GM19099 (cell line): ENCODE measurements around the gene TOR2A.

Experiments used
- POLR2A ChIP-seq: IDR thresholded peaks from 3 replicates; pipeline ENCODE4 v1.6.1; 2011; ENCODE audit warnings: low read depth; ENCODE audit not compliant: insufficient read length; ENCODE audit errors: extremely low read depth

The TOR2A gene

DNA sequence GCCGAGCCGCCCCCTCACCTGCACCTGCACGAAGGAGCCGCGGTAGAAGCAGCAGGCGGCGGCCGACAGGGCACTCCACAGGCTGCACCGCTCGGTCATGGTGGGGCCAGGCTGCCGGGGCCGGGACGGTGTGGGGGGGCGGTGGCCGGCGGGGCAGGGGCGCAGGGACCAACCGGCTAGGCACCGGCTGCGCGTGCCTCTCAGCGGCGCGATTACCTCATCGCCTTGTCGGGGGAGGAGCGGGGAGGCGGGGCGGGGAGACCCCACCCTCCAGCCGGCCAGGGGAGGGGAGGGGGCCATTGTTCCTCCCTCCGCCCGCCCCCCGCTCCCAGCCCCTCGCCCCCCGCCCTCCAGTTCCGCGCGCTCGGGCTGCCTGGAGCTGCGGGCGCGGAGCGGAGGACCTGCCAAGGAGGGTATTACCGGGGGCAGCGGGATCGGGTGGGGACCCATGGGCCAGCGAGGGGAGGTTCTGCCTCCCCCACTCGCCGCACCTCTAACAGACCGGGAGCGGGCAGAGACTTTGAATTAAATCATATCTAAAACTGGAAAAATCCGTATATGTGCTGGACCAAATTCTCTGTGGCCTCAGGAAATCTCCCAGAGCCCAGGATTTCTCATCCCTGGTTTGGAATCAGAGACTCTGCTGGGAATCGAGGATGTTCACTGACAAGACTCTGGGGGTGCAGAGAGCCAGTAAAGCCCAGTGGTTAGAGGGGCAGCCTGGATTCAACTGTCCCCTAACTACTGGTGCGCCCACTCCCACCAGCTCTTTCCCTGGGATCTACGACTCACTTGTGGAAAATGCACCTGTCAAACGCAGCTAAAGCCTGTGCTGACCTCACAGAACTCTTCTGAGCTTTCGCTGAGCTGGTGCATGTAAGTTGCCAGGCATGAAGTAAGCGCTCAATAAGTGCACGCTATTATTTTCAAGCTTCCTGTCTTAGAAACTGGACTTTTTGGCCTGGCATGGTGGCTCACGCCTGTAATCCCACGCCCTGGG, 20.3 kb upstream of the TOR2A start:
- TF ChIP-seq POLR2A = no peak

DNA sequence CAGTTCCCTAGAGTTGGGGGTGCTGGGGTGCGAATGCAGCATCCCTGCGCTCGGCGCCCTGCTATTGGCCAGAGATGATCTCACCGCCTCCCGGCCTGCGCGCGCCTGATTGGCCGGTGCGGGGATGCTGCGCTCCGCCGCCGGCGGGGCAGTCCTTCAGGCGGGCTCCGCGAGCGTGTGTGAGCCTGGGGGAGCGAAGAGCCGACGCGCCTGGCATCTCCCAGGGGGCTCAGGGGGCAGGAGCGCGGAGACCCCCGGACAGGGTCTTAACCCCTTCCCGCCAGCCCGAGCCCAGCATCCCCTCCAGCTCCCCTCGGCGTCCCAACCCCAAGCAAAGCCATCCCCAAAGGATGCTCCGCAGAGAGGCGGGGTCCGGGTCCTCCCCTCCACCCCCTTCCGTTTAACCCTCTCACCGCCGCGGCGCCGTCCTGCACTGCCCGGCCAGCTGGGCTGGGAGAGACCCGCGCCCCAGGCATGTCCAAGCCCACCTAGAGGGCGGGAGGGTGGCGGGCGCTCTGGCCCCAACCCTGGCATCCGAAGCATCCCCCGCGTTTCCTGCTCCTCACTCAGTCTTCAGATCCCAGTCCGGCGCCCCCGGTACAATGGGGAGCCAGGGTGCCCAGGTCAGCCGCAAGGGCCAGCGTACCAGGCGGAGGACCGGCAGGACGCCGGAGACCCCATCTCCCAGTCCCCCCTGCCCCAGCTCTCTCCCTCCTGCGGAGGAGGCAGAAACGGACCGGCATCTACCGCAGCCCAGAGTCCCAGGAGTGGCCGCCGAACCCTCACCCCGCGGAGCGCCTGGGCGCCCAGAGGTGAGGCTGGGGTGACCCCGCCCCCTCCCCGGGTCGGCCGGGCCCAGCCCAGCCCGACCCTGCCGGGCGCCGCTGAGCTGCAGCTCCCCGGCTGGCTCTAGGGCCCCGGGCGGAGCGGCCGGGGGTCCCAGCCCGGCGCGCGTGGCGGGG, 19.3 kb upstream of the TOR2A start:
- TF ChIP-seq POLR2A = no peak

DNA sequence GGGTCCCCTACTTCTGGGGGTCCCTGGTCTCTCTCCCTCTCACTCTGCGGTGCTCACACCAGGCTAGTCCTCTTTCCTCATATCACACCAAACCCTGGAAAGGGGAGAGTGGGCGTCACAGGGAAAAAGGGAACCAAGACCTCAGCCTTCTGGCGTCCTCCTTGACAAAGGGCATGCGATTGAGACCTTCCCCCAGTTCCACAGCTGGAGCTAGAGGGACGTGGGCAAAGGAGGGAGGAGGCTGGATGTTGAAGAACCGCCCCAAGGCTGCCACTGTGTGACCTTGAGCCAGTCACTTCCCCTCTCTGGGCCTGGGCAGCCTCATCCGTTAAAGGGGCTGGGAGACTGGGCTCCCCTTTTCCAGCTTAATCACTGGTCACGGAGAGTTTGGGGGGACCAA, 18.5 kb upstream of the TOR2A start:
- TF ChIP-seq POLR2A = no peak

DNA sequence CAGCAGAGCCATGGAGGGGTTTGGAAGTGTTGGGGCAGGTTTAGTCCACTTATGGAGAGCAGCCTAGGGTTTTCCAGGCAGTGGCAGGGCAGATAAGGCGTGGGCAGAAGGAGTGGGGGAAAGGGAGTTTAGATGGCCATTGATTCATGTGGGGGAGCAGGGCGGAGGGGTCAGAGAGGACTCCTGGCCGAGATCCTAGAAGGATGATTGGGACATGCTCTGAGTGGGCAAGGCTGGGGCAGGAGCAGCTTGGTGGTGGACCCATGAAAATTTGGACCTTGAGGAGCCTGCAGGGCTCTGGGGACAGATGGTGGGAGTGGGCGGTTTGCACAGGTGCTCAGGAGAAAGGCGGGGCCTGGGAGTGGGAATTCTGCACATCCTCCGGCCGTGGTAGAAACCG, 18.1 kb upstream of the TOR2A start:
- TF ChIP-seq POLR2A = no peak

DNA sequence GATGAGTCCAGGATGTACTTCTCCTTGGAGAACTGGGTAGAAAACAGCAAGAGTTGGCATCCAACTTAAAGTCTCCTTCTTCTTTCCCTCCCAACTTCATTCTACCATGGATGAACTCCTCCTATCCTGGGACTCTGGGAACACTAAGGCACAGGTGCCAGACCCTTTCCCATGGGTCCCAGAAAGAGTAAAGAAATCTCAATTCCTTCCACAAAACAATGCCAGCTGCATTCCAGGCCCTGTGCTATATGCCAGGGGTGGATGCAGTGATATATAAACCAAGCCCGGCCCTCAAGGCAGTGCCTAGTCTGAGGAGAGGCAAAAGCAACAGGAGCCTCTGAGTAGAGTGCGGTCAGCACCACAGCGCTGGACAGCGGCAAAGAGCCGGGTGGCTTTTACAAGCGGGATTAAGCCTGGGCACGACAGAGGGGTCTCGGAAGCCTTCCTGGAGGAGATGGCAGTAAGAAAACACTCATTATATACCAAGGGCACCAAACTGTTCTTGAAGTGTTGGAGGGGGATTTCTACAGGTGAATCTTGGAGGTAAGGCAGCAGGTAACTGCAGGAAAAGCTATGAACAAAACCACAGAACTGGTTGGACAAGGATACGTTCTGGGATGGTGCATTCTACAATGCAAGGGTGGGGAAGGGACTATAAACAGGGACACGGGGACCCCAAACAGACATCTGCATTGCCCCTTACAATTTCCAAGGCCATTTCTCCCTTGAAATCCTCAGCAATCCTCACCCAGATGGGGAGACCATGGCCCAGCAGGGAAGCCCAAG, 16.4 kb upstream of the TOR2A start:
- no peak for TF ChIP-seq POLR2A

DNA sequence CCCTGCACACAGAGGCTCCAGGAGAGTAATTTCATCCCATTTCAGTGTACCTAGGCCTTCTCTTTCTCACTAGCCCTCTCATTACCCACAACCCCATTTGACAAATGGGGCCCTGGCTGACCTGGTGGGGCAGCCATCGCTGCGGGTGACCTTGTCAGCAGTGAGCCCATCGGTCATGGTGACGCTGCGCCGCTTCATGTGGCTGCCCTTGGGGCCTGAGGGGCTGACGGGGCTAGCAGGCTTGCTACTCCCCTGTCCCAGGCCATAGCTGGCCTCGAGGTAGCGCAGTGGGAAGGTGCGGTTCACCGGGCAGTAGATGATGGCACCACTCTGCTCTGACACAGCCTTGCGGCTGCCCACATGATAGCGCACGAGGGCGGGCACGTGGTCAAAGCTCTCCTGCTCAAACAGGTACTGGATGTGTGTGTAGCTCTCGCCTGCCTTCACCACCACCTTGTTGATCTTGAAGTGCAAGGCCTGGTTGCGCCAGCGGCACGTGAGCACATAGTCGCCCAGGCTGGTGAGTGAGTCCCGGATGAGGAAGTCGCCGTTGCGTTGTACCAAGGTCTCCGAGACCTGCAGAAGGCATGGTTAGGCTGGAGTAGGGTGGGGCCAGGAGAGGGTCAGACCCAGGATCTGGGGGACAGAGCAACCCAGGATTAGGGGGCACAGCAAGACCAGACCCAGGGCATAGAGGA, 14.1 kb upstream of the TOR2A start:
- no peak for TF ChIP-seq POLR2A

DNA sequence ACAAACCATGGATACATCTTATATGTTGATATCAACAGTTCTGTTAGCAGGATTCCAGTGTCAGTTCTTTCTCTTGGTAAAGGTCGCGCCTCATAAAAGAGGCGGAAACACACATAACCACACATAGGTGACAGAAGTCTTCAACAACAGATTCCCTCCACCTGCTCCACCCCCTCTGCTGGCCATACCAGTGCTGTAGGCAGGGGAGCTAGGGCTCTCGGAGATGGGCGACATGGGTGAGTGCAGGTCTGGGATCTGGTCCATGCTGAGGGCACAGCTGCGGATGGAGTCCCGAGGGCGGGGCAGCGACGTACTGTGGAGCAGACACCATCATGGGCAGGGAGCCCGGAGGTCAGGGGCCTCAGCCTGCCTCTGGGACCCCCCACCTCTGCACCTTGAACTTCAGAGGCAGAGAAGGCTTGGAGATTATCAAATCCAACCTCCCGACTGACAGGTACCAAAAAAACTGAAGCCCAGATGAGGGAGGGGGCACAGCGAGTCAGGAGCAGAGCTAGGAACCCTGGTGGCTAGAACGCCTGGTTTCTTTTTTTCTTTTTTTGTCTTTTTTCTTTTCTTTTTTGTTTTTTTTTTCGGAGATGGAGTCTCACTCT, 12.0 kb upstream of the TOR2A start:
- TF ChIP-seq POLR2A = no peak

DNA sequence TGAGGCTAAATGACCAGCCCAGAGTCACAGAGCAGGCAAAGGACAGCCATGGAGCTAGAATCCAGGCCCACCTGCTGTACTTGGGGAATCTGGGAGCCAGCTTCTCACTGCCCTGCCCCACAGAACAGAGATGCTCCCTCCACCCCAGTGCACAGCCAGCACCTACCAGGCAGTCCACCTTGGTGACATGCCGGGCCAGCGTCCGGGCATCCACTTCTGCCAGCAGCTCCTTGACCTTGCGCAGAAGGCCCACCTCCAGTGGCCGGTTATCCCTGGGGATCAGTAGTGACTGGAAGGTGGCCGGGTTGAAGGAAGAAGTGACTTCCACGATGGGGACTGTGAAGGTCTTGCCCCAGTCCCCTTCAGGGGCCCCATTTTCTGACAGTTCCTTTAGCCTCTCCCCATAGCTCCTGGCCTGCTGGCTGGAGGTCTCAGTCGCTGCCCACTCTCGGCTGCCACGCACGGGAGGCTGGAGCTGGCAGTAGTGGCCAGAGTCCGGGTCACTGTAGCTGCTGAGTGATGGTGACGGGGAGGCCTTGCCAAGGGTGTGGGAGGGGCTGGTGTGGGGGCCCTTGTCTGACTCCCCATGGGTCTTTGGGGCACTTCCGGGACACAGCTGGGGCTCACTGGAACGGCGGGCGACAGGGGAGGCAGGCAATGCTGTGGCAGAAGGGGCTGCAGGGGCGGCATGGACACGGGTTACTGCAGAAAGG, 9.5 kb upstream of the TOR2A start:
- no peak for TF ChIP-seq POLR2A

DNA sequence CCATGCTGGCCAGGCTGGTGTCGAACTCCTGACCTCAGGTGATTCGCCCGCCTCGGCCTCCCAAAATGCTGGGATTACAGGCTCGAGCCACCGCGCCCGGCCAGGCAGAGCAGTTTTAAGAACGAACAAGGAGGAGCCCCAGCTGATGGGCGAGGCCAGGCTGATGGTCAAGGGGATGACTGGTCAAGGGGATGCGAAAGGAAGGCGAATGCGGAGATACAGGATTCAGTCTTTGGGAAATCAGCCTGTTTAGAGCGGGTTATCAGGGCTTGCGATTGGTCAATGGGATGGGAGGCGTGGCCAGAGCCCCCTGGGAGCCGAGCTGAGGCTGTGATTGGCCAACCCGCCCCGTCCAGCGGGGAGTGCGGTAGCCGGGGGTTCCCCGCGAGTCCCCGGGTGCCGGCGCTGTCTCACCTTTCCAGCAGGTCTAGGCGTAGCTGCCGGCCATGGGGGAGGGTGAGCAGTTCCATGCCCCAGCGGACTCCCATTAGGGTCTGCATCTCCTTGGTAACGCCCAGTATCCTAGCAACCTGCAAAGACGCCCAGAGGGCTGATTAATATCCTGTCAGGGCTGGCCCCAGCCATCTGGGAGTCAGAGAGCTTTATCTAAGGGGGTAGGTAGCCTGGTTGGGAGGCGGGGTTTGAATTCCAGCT, 7.5 kb upstream of the TOR2A start:
- no peak for TF ChIP-seq POLR2A

DNA sequence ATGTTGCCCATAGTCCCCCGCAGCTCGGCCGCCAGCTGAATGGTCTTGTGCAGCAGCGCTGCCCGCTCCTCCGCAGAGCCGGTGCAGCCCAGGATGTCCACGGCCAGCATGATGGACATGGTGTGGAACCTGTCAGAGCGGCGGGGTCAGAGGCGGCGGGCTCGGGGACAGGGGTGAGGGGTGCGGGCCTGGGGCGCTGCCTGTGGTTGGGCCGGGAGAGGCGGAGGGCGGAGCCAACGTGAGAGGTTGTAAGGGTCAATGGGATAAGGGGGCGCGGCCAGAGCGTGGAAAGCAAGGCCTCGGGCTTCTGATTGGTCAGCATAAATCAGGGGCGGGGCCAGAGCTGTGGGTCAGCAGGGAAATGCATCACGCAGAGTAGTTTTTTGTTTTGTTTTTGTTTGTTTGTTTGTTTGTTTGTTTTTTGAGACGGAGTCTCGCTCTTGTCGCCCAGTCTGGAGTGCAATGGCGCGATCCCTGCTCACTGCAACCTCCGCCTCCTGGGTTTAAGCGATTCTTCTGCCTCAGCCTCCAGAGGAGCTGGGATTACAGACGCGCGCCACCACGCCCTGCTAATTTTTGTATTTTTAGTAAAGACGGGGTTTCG, 6.8 kb upstream of the TOR2A start:
- no peak for TF ChIP-seq POLR2A

DNA sequence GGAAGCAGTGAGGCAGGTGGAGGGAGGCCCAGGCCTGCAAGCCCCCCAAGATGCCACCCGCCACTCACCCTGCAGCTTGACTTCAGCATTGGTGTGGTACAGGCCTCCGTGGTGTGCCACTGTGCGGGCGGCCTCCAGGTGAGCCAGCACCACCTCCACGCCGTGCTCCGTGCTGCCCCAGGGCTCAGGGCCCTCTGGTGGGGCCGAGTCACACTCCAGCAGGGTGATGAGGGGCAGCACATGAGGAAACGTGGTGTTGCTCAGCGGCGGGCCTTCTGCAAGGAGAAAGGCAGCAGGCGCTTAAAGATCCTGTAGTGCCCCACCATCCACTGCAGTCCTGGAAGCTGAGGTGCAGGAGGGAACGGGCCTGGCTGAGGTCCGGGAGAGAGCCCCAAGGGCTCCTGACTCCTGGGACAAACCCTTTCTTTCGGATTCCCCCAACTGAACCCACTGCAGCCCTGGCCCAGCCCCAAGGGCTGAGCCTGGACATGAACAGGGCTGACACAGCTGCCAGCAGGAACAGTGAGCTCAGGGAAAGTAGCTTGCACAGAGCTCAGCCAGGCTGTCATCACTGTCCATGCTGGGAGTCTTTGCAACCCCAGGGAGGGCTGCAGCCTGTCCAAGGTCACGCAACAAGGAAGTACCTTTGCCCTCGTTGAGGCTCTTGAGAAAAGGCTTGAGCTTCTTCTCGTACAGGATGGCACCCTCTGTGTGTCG, 4.7 kb upstream of the TOR2A start:
- TF ChIP-seq POLR2A = no peak

DNA sequence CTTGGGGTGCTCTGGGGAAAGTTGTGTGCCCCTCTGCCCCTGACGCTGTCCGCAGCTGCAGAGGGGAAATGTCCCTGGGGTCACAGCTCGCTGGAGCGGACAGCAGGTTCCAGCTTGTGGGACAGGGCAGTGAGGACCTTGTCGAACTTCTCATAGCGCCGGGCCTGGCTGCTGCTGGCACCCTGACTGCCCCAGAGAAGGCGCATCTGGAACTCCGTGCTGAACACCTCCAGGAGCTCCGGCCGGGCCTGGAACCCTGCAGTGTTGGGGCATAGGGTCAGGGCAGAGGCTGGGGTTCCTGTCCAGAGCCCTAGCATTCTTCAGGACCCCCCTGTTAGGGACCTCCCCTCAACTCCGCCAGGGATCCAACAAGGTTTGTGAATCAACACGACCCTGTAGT, 3.6 kb upstream of the TOR2A start:
- TF ChIP-seq POLR2A = no peak
